DMS153 (cell line): ENCODE data around the gene TEDDM1.
A peak's percentile ranks its signal among the peaks of the same experiment; 100 is the strongest.

ENCODE experiments used
- DNase-seq: peaks from one replicate; lab custom pipeline; 2025; lab: John Stamatoyannopoulos, UW

TEDDM1 gene

GRCh38 chr1:182406012-182406411 lies 5.5 kb upstream of the TEDDM1 start:
- no peak for DNase-seq

- DNase-seq: no peak
These were observed 5.1 kb upstream of the TEDDM1 start for GRCh38 chr1:182405578-182405977.

GRCh38 chr1:182404781-182405180 lies 4.3 kb upstream of the TEDDM1 start:
- DNase-seq: no peak

DNA sequence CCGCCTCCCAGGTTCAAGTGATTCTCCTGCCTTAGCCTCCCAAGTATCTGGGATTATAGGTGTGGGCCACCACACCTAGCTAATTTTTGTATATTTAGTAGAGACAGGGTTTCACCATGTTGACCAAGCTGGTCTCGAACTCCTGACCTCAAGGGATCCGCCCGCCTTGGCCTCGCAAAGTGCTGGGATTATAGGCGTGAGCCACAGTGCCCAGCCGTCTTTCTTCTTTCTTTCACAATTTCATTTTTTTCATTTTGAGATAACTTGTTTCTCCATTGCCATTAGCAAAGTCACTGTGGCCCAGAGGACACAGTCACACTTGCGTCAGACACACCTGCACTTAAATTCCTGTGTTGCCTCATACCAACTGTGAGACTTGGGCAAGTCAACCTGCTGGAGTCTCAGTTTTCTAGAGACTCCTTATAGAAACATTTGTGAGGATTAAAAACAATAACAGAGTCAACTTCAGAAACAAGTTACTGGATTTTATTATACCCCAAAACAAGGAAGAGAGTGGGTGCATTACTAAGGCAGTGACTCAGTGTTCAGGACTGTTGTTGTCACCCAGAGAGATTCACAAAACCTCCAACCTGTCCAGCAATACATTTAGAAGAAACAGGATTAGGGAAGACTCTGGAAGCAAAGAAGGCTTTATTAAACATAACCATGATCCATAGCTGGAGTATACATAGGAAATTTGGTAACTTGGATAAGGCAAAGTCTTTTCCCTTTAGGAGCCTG lies 2.6 kb downstream of the TEDDM1 start:
- DNase-seq: no peak

GRCh38 chr1:182395906-182396305 lies 4.6 kb downstream of the TEDDM1 start:
- no peak for DNase-seq

- no peak for DNase-seq
These were observed 6.3 kb downstream of the TEDDM1 start for GRCh38 chr1:182394055-182394775.

GRCh38 chr1:182392050-182393028 lies 8.1 kb downstream of the TEDDM1 start:
- DNase-seq: peak; percentile 90

DNA sequence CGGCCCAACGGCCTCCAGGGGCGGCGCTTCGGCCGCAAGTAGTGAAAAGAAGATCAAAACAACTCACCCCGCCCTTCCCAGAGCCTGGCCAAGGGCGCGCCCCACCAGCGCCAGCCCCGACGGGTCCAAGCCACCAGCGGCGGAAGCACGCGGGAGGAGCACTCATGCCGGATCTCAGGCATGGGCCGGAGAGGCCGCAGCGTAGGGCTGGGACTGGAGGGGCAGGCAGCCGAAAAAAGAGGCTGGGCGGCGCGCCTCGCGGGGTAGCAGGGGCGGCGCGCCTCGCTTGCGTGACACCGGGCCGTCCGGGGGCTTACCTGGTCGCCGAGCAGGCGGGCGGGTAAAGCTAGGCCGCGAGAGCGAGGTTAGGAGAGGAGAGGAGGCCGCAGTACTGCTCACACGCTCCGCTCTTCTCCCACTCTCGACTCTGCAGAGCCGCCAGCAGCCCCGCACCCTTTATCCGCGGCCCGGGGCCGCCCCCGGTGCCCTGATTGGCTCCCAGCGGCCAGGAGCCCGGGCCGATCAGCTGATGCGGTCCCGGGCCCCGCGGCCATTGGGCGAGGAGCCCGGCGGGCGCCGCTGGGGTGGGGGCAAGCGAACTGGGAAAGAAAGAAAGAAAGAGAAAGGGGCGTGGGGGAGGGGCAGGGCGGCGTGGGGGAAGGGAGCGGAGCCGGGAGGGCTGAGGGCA lies 9.0 kb downstream of the TEDDM1 start, which contains the start of gene GLUL:
Gene GLUL, minus strand, starts transcription at position 429 of the 688 bp plus-strand sequence. CDS start 3,053 bp downstream, outside the sequence.
- DNase-seq: peak; percentile 94

DNA sequence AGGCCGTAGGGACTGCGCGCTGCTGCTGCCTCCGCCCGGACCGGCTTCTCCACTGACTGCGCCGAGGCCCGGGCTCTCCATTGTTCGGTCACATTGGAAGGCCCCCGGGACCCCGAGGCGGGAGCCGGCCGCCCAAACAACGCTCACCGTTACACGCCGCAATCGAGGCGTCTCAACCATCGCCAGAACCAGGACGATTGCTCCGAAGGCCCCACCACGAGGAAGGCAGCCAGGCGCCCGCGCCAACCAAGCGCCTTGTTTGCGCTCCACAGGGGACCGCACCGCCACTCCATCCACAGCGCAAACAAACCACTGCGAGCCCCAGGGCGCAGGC lies 9.5 kb downstream of the TEDDM1 start:
- peak; percentile 68 for DNase-seq

GRCh38 chr1:182389619-182390047 lies 10.8 kb downstream of the TEDDM1 start:
- no peak for DNase-seq

- DNase-seq: no peak
These were observed 11.9 kb downstream of the TEDDM1 start for GRCh38 chr1:182388392-182389134.

- no peak for DNase-seq
These were observed 12.9 kb downstream of the TEDDM1 start for GRCh38 chr1:182387566-182387965.

- no peak for DNase-seq
These were observed 13.5 kb downstream of the TEDDM1 start for GRCh38 chr1:182386980-182387379.

- DNase-seq: no peak
These were observed 14.3 kb downstream of the TEDDM1 start for GRCh38 chr1:182385885-182386853.

- DNase-seq: no peak
These were observed 16.0 kb downstream of the TEDDM1 start for GRCh38 chr1:182384387-182384960.

DNA sequence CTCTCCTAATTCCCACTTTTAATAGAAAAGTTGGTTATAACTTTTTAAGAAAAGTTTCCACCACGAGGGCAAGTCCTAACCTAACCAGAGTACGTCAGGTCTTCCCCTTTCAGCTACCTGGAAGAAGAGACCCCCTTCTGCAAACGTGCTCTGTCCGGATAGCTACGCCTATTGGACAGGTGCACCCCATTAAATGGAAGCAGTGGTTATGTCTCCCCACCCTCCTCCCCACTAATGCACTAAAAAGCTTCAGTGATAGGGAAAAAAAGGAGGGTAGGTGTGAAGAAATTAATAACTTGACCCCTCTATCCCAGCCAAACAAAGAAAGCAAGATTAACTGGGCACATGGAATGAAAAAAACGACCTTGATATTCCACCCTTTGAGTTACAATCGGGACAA lies 16.5 kb downstream of the TEDDM1 start:
- no peak for DNase-seq

DNA sequence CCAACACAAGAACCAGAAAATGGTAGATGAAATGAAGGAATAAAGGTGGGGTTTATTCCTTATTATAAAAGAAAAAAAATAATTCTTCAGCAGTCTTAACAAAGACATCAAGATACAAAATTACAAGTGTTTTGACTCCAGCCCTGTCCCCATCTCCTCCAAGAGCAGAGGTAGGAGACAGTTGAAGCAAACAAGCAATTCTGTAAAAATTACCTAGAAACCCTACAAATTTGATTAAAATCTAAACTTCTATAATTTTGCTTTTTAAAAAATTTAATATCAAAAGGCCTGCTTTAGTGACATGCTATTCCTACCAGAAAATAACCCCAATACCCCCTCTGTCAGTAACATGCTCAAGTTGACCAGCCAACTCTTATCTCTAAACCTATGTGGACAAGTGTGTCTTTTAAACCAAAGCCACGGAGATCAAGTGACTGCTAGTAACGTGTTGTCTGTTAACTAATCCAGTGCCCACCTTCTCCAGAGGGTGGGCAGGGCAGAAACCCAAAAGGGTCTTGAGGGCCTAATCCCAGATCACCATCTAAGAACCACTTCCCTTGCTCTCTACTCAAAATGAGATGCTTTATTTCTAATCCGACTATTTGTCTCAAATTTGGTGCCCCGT lies 17.3 kb downstream of the TEDDM1 start:
- DNase-seq: no peak

- no peak for DNase-seq
These were observed 18.3 kb downstream of the TEDDM1 start for GRCh38 chr1:182381962-182382819.
